ENCODE data around the gene B3GALT2. TPM values are rescaled to one million over a fixed set of nuclear protein-coding genes. Genes with fewer than 3 reads are reported as not detected.

Gene B3GALT2
- total and polyA plus RNA-seq, 9 of the 15 experiments (the other 6 are each of a cell fraction or from before 2014, with no cell fraction given) = 0.03 TPM; not detected in 8

DNA sequence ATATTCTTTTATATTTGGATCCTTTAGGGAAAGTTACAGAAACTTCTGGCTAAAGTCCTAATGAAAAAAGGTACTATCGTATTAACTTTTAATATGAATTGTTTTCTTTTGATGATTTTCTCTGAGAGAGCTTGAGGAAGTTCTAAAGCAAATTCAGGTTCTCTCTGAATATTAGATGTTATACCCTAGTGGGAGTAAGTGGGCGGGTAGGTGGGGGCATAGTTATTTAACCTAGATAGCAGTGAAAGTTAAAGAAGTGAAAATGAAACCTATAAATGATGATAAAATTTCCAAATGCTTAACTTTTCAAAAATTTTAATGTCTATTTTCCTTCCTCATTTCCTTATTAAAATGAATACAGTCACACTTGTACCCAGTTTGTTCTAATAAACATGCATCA lies 26.2 kb upstream of the B3GALT2 start:
- Histone ChIP-seq H3K79me2 (ENCODE audit: control insufficient read depth, insufficient read depth, low read length) (no peaks in the 10 kb centered on the region; the same call in 2 of the 3 replicates), H4K20me1 (replicated peaks; ENCODE audit: control insufficient read depth, insufficient read depth, low read length) (no peaks in the 10 kb centered on the region), H3K4me2 (ENCODE audit: insufficient read depth, low read length) (no peak overlapping the region), H3K9me1 (ENCODE audit: control insufficient read depth, insufficient read depth, low read length) (no peaks in the 10 kb centered on the region), H3K9ac (ENCODE audit: insufficient read depth in 1 of 2, low read depth in 2 of 2, low read length in 2 of 2) (no peak overlapping the region), H3K4me1 (replicated peaks in 1 of 2; ENCODE audit: control insufficient read depth in 2 of 2, insufficient read depth in 2 of 2, low read length in 2 of 2) (no peaks in the 10 kb centered on the region), H3K27me3 (ENCODE audit: control insufficient read depth in 2 of 2, insufficient read depth in 2 of 2, low read length in 2 of 2) (no peaks in the 10 kb centered on the region), H3K27ac (ENCODE audit: extremely low read depth, low read depth, low read length) (no peak overlapping the region), H3K4me3 (no peak overlapping the region), H3K9me3 (replicated peaks; ENCODE audit: control insufficient read depth, insufficient read depth, low read depth, low read length) (no peaks in the 10 kb centered on the region), H2AFZ (ENCODE audit: low read depth, low read length) (no peak overlapping the region), H3K36me3 (ENCODE audit: control insufficient read depth, insufficient read depth, low read length) (peaks cover 74% of the 10 kb centered on the region)
- no peak for ATAC-seq
- WGBS (ENCODE audit: insufficient coverage, low coverage, missing lambda C conversion rate) = 96% methylated on average over 2 of the region's 2 CpGs
- TF ChIP-seq, protein P1, sequence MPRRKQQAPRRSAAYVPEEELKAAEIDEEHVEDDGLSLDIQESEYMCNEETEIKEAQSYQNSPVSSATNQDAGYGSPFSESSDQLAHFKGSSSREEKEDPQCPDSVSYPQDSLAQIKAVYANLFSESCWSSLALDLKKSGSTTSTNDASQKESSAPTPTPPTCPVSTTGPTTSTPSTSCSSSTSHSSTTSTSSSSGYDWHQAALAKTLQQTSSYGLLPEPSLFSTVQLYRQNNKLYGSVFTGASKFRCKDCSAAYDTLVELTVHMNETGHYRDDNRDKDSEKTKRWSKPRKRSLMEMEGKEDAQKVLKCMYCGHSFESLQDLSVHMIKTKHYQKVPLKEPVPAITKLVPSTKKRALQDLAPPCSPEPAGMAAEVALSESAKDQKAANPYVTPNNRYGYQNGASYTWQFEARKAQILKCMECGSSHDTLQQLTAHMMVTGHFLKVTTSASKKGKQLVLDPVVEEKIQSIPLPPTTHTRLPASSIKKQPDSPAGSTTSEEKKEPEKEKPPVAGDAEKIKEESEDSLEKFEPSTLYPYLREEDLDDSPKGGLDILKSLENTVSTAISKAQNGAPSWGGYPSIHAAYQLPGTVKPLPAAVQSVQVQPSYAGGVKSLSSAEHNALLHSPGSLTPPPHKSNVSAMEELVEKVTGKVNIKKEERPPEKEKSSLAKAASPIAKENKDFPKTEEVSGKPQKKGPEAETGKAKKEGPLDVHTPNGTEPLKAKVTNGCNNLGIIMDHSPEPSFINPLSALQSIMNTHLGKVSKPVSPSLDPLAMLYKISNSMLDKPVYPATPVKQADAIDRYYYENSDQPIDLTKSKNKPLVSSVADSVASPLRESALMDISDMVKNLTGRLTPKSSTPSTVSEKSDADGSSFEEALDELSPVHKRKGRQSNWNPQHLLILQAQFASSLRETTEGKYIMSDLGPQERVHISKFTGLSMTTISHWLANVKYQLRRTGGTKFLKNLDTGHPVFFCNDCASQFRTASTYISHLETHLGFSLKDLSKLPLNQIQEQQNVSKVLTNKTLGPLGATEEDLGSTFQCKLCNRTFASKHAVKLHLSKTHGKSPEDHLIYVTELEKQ (CRISPR knock-in tag; IDR thresholded peaks at IDR 0.05) = no peak
- TF ChIP-seq PHB2 (IDR thresholded peaks at IDR 0.05; ENCODE audit: low read depth) (no peak), HNRNPUL1 (IDR thresholded peaks at IDR 0.05; ENCODE audit: low read length) (no peak), LARP7 (IDR thresholded peaks at IDR 0.05) (no peak), MTA3 (IDR thresholded peaks at IDR 0.05; ENCODE audit: borderline replicate concordance) (no peak), HIVEP1 (CRISPR knock-in tag; IDR thresholded peaks at IDR 0.05) (no peak), ZNF347 (CRISPR knock-in tag; IDR thresholded peaks at IDR 0.05; ENCODE audit: low read depth) (no peak), BRD4 (IDR thresholded peaks at IDR 0.05) (no peak), RBM14 (IDR thresholded peaks at IDR 0.05; ENCODE audit: borderline replicate concordance, insufficient read depth, low read depth, low read length) (no peak), ZNF79 (CRISPR knock-in tag; IDR thresholded peaks at IDR 0.05; ENCODE audit: low read depth) (no peak), DIDO1 (tag; IDR thresholded peaks at IDR 0.05; ENCODE audit: low read depth) (no peak)
- TF ChIP-seq, protein P2, sequence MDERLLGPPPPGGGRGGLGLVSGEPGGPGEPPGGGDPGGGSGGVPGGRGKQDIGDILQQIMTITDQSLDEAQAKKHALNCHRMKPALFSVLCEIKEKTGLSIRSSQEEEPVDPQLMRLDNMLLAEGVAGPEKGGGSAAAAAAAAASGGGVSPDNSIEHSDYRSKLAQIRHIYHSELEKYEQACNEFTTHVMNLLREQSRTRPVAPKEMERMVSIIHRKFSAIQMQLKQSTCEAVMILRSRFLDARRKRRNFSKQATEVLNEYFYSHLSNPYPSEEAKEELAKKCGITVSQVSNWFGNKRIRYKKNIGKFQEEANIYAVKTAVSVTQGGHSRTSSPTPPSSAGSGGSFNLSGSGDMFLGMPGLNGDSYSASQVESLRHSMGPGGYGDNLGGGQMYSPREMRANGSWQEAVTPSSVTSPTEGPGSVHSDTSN (CRISPR knock-in tag; IDR thresholded peaks at IDR 0.05; ENCODE audit: low read depth) = no peak
- TF ChIP-seq, protein P2 (tag; conservative IDR thresholded peaks at IDR 0.05; ENCODE audit: low read depth) = no peak
- intact Hi-C loops (cut with micrococcal nuclease) = no loop called here
- ChIA-PET POLR2A (no interaction called here), CTCF (ENCODE audit: low intra/inter-chr PET ratio) (no interaction called here)
- no peak for FAIRE-seq
- no TSS peak for BruUV-seq (replicated peaks)
- in situ Hi-C loops (cut with MboI) = no loop called here
- DNase-seq (ENCODE audit: extremely low read depth in 1 of 4, low spot score in 3 of 4) = no peak
